SIG-M5 (cell line): ENCODE results near the gene STIP1.

Experiments
- DNase-seq: peaks from one replicate; lab custom pipeline; 2025; lab: John Stamatoyannopoulos, UW

Gene STIP1

DNA sequence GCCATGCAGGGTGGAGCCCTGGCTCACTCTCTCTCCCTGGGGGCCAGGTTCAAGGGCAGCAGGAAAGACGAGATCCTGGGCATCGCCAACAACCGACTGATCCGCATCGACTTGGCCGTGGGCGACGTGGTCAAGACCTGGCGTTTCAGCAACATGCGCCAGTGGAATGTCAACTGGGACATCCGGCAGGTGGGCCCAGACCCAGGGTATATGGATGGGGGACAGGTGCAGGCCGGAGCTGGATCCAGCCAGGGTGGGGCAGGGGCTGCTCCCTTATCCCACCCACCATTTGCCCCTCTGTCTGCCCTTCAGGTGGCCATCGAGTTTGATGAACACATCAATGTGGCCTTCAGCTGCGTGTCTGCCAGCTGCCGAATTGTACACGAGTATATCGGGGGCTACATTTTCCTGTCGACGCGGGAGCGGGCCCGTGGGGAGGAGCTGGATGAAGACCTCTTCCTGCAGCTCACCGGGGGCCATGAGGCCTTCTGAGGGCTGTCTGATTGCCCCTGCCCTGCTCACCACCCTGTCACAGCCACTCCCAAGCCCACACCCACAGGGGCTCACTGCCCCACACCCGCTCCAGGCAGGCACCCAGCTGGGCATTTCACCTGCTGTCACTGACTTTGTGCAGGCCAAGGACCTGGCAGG, 37.2 kb downstream of the STIP1 start:
- DNase-seq, result no peak

DNA sequence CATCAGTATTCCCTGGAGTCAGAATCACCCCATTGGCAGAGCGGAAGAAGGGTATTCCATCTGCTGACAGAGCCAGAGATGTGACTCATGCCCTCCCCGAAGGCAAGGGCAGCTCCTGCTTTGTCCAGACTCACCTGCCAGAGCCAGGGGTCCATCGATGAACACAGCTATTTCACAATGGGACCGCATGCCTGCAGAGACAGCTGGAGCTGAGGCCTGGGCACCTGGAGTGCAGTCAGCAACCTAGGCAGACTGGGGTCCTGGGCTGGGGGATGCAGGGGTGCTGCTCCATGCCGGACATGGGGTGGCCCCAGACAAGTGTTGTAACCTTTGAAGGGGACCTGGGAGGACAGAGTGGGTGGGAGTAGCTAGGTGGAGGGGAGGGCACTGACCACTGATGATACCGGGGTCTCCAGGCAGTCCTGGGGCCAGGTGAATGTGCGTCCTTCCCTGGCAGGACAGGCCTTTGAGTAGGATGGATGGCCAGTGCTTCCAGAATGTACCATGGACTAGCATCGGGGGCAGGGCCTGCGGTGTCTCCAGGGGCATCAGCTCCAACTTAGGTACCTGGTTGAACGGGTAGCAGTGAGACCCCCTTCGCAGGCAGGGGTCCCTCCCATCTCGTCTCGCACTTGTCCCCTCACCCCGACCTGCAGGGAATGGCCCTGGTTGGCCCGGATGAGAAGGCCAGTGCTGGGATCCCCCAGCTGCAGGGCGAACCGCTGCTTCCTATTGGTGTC, 38.4 kb downstream of the STIP1 start:
- DNase-seq, result no peak

GRCh38 chr11:64224891-64225607, 39.1 kb downstream of the STIP1 start:
- DNase-seq, result no peak

DNA sequence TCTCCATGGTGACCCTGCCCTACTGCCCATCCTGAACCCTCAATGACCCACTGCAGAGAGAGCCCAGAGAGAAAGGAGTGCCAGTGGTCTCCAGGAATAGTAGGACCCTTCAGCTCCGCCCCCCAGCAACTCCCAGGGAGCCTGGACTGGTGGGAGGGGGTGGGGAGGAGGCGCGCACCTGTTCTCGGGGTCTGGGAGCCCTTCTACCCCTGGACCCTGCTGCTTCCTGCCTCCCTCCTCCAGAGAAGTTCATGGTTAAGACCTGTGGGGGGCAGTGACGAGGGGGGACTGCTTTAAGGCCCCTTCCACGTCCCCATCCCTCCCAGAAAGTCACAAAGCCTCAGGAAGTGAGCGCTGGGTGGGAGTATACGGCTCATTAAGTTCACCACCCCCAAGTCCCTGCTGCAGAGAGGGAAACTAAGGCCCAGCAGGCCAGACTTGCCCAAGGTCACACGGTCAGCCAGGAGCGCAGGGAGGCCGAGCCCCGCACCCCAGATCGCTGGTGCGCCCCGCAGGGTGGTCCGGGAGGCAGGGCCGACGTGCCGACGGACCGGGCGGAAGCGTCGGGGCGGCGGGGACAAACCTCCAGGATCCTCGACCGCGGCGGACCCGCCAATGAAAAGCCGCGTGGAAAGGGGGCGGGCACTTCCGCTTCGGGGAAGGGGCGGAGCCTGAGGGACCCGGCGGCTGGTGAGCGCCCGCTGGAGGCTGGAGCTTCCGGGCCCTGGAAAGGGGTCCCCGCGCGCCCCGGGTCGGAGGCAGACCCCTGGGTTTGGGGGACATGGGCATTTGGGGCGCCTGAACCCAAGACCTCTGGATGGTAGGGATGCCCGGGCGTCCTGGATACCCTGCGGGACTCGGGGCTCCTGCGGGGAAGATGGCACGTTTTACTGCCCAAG, 39.9 kb downstream of the STIP1 start, which contains the start of the genes NUDT22 and TRPT1:
Gene NUDT22, plus strand, starts transcription at position 667 of the 899 bp plus-strand sequence. CDS start 379 bp downstream, outside the sequence.
Gene TRPT1, minus strand, starts transcription at position 579 of the 899 bp plus-strand sequence. Its CDS starts 326 bp downstream, at position 253.
- DNase-seq, result no peak

- no peak for DNase-seq
Observed at GRCh38 chr11:64226507-64227051, 40.6 kb downstream of the STIP1 start.

GRCh38 chr11:64227405-64227956, 41.5 kb downstream of the STIP1 start:
- DNase-seq, result no peak

- no peak for DNase-seq
Observed at GRCh38 chr11:64229090-64229743, 43.2 kb downstream of the STIP1 start.

GRCh38 chr11:64229744-64230170, 43.8 kb downstream of the STIP1 start:
- no peak for DNase-seq

DNA sequence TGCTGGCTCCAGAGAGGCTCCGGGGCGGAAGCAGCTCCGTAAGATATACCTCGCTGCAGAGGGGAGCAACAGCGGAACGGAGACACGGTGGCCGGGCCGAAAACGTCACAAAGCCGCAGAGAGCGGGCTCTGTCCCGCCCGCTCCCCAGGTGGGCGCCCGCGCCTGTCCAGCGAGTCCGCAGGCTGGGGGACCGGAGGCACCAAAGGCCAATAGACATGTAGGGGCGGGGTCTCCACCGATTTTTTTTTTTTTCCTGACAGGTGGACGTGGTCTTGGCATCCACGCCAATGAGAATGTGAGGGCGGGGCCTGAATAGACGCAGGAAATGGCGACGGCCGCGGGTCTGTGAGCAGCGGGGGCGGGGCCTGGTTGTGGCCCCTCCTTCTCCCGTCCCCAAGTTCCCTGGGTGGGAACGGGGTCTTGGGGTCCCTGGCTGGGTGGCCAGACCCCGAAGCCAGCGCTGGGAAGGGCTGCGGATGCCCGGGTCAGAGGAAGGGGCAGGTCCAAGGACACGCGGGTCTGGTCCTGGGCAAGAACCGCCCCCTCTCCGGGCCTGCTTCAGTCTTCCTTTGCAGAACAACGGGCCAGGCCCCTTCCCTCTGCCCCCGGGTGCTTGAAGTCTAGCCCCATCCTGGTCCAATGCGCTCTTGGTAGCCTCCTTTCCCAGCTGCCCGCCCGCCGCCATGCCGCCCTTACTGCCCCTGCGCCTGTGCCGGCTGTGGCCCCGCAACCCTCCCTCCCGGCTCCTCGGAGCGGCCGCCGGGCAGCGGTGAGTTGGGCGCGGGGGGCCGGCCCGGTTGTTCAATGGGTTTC, 44.4 kb downstream of the STIP1 start, which contains the start of gene DNAJC4:
Gene DNAJC4, plus strand, starts transcription at position 378 of the 814 bp plus-strand sequence. Its CDS starts 307 bp downstream, at position 685.
- no peak for DNase-seq

GRCh38 chr11:64230985-64231365, 45.0 kb downstream of the STIP1 start:
- DNase-seq, result no peak

GRCh38 chr11:64231546-64231945, 45.6 kb downstream of the STIP1 start:
- no peak for DNase-seq

- no peak for DNase-seq
Observed at GRCh38 chr11:64232182-64232966, 46.4 kb downstream of the STIP1 start.

DNA sequence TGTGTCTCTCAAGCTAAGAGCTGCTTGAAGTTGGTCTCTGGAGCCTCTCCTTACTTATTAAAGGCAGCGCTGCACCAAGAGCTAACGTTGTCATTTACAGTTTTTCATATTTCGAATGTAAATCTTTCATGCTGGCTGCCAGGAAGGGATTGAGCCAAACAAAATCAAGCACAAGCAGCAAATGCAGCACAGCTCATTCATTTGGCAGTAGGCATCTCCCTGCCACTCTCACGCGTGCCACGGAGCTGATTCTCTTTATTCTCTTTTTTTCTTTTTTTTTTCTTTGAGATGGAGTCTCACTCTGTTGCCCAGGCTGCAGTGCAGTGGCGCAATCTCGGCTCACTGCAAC, 47.0 kb downstream of the STIP1 start:
- DNase-seq, result no peak

GRCh38 chr11:64233913-64234586, 48.1 kb downstream of the STIP1 start, which contains the start of gene VEGFB:
TSS of gene VEGFB (plus strand) at chr11:64234584. CDS start at chr11:64234834, 250 bp downstream.
- DNase-seq, result no peak

GRCh38 chr11:64234647-64235379, 48.8 kb downstream of the STIP1 start:
- DNase-seq, result no peak

- no peak for DNase-seq
Observed at GRCh38 chr11:64235437-64236161, 49.6 kb downstream of the STIP1 start.

GRCh38 chr11:64237484-64237951, 51.5 kb downstream of the STIP1 start:
- no peak for DNase-seq
